Glutamatergic neuron (in vitro differentiated cells): ENCODE data around the gene SLC25A48. TPM values are rescaled to one million over a fixed set of nuclear protein-coding genes. Genes with fewer than 3 reads are reported as not detected.

Experiments
- DNase-seq: peaks from one replicate; pipeline ENCODE4 v3.0.0; 2022
- H3K27ac Mint-ChIP-seq: one replicate; pipeline ENCODE4 v1.8.0; 2020; ENCODE audit warnings: mild to moderate bottlenecking, mixed read lengths, inconsistent platforms; ENCODE audit not compliant: unreplicated experiment
- H3K27me3 Mint-ChIP-seq: one replicate; pipeline ENCODE4 v1.8.0; 2020; ENCODE audit warnings: mild to moderate bottlenecking, moderate library complexity, mixed read lengths, inconsistent platforms; ENCODE audit not compliant: unreplicated experiment
- H3K36me3 Mint-ChIP-seq: one replicate; pipeline ENCODE4 v1.8.0; 2020; ENCODE audit warnings: mild to moderate bottlenecking, mixed read lengths, inconsistent platforms; ENCODE audit not compliant: unreplicated experiment
- H3K4me1 Mint-ChIP-seq: one replicate; pipeline ENCODE4 v1.8.0; 2020; ENCODE audit warnings: mild to moderate bottlenecking, low read depth, mixed read lengths, inconsistent platforms; ENCODE audit not compliant: unreplicated experiment
- H3K4me3 Mint-ChIP-seq: one replicate; pipeline ENCODE4 v1.8.0; 2020; ENCODE audit warnings: mild to moderate bottlenecking, mixed read lengths, inconsistent platforms; ENCODE audit not compliant: unreplicated experiment
- H3K9me3 Mint-ChIP-seq: one replicate; pipeline ENCODE4 v1.8.0; 2020; ENCODE audit warnings: mild to moderate bottlenecking, moderate library complexity, mixed read lengths, inconsistent platforms; ENCODE audit not compliant: unreplicated experiment
- total RNA-seq: library from RNA; stranded (reverse); fragmentation: NEBNext Ultra II Directional; extraction: Animal tissue kit (Norgen Biotek cat#: 25700); gene quantifications from one replicate; pipeline ENCODE4 v1.2.1, GENCODE V29; 2021; ENCODE audit not compliant: unreplicated experiment
- TF ChIP-seq, protein P1 (sequence below): fragments of 200-600 bp; sonication (generic); IDR thresholded peaks from one replicate; pipeline ENCODE4 v1.5.0; 2021; ENCODE audit not compliant: partially characterized antibody, unreplicated experiment

Gene SLC25A48
- total RNA-seq, 1 donor from 2014 or later, result 1.7 TPM

DNA sequence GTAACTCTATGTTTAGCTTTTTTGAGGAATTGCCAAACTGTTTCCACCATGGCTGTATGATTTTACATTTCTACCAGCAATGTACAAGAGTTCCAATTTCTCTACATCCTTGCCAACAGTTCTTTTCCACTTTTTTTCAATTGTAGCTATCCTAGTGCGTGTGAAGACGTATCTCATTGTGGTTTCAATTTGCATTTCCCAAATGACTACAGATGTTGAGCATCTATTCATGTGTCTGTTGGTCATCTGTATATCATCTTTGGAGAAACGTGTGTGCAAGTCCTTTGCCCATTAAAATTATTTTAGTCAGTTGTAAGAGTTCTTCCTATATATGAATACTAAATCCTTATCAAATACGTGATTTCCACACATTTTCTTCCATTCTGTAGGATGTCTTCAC, 6.5 kb downstream of the SLC25A48 start:
- Mint-ChIP-seq H3K27me3 (peaks cover 2% of the 10 kb centered on the region), H3K9me3 (peaks cover 2% of the 10 kb centered on the region), H3K4me3 (no peak overlapping the region), H3K27ac (no peak overlapping the region), H3K36me3 (peaks cover 19% of the 10 kb centered on the region), H3K4me1 (peaks cover 4% of the 10 kb centered on the region)
- TF ChIP-seq, protein P1, sequence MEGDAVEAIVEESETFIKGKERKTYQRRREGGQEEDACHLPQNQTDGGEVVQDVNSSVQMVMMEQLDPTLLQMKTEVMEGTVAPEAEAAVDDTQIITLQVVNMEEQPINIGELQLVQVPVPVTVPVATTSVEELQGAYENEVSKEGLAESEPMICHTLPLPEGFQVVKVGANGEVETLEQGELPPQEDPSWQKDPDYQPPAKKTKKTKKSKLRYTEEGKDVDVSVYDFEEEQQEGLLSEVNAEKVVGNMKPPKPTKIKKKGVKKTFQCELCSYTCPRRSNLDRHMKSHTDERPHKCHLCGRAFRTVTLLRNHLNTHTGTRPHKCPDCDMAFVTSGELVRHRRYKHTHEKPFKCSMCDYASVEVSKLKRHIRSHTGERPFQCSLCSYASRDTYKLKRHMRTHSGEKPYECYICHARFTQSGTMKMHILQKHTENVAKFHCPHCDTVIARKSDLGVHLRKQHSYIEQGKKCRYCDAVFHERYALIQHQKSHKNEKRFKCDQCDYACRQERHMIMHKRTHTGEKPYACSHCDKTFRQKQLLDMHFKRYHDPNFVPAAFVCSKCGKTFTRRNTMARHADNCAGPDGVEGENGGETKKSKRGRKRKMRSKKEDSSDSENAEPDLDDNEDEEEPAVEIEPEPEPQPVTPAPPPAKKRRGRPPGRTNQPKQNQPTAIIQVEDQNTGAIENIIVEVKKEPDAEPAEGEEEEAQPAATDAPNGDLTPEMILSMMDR, result no peak
- DNase-seq, result no peak

DNA sequence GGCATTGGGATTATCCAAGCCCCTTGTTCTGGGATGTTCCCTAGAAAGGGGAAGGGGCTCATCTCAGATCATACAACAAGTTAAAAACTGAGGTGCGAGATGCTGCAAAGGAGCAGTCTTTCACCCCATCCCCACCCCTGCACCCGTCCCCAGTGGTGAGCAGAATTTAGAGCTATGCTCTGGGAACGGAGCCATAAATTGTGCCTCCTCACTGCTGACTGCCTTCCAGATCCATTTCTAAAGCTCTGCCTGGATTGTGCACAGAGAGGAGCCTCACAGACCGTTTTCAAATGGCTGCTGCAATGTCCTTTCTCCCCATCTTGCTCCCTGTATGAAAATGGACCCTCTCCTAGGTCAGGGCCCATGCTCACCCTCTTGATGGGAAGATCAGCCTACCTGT, 8.3 kb downstream of the SLC25A48 start:
- Mint-ChIP-seq H3K36me3 (peaks cover 12% of the 10 kb centered on the region), H3K9me3 (peaks cover 2% of the 10 kb centered on the region), H3K4me1 (peaks cover 4% of the 10 kb centered on the region), H3K27ac (no peak overlapping the region), H3K4me3 (no peak overlapping the region), H3K27me3 (peaks cover 2% of the 10 kb centered on the region)
- TF ChIP-seq, protein P1, result no peak
- no peak for DNase-seq

DNA sequence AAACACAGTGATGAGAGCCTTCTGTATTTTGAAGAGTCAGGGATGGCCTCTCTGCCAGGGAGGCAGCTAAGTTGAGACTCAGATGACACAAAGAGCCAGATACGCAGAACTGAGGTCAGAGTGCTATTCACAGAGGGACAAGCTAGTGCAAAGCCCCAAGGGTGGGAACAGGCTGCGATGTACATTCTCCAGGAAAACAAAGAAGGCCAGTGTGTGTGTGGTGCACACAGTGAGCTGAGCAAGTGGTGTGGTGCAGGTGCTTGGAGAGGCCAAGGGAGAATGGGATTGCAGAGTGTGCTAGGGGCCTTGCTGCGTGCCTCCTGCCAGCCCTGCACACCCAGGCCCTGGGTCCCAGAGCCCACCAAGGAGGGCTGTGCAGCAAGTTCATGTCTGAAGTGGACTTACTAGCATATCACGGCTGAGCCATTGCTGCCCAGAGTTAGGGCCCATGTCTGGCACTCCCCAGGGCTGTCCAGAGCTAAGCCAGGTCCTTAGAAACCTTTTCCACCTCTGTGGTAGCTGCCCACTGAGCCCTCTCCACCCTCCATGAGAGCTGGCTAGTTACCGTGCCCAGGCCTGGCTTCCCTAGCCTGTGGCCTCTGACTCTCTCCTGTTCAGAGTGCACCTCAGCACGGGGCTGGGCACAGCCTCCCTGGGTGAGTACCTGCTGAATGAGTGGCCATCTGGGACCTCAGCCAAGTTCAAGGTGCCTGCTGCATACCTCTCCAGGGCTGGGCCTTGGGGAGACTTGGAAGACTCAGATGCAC, 9.3 kb downstream of the SLC25A48 start:
- H3K4me3 Mint-ChIP-seq, result no peak overlapping the region
- peaks cover 7% of the 10 kb centered on the region for H3K36me3 Mint-ChIP-seq
- H3K27me3 Mint-ChIP-seq, result peaks cover 2% of the 10 kb centered on the region
- no peak for DNase-seq
- TF ChIP-seq, protein P1, result no peak
- peaks cover 4% of the 10 kb centered on the region for H3K4me1 Mint-ChIP-seq
- H3K27ac Mint-ChIP-seq, result no peak overlapping the region
- peaks cover 2% of the 10 kb centered on the region for H3K9me3 Mint-ChIP-seq

DNA sequence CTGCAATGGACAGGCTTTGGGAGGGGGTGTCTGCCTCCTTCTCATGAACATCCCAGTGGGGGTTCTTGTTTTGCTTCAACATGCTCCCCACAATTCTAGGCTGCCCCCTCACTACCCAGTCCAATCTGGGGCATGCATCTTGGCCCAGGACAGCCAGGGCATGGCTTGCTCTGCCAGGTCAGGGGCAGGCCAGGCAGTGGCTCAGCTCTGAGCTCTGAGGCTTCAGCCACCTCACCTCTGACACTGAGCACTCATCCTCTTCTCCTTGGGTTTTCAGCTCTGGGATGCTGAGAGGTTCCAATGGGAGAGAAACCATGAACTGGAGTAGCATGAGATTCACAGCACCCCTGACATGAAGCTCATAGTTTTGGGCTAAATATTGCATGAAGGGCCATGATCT, 11.8 kb downstream of the SLC25A48 start:
- no peak overlapping the region for H3K4me3 Mint-ChIP-seq
- no peaks in the 10 kb centered on the region for H3K36me3 Mint-ChIP-seq
- no peak for DNase-seq
- peaks cover 4% of the 10 kb centered on the region for H3K4me1 Mint-ChIP-seq
- TF ChIP-seq, protein P1, result no peak
- no peaks in the 10 kb centered on the region for H3K9me3 Mint-ChIP-seq
- H3K27ac Mint-ChIP-seq, result no peak overlapping the region
- peaks cover 5% of the 10 kb centered on the region for H3K27me3 Mint-ChIP-seq

DNA sequence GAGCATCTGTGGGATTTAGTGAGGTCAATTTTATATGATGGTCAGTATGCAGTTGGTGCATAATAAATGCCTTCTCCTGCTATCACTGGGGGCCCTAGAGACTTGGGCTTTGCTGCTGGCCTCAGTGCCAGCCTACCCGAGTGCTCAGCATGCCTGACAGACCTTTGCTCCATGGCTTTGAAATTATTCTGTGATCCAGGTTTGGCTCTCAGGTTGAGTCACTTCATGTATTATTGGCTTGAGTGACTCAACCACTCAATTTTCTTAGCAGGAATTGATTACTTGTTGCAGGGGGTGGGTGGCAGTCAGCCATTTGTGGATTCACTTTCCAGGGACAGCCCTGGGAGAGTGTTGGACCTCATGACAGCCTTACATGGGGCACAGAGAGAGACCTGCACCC, 13.5 kb downstream of the SLC25A48 start:
- no peaks in the 10 kb centered on the region for H3K9me3 Mint-ChIP-seq
- TF ChIP-seq, protein P1, result no peak
- H3K27ac Mint-ChIP-seq, result no peak overlapping the region
- peaks cover 4% of the 10 kb centered on the region for H3K4me1 Mint-ChIP-seq
- DNase-seq, result no peak
- no peak overlapping the region for H3K4me3 Mint-ChIP-seq
- peaks cover 5% of the 10 kb centered on the region for H3K27me3 Mint-ChIP-seq
- H3K36me3 Mint-ChIP-seq, result peaks cover 4% of the 10 kb centered on the region
